Stimulated activated CD4-positive, alpha-beta T cell treated with anti-CD3 and anti-CD28 coated beads, TNF-alpha, amount 100 ng/mL, for 1 hour (primary cell): ENCODE measurements around the gene THEM5.

Experiments used
- DNase-seq, 3 donors: peaks; one replicate each; pipeline ENCODE4 v3.0.0-alpha.2; 2020; ENCODE audit warnings: low read depth in 3 of 3, low spot score in 1 of 3

Gene THEM5

DNA sequence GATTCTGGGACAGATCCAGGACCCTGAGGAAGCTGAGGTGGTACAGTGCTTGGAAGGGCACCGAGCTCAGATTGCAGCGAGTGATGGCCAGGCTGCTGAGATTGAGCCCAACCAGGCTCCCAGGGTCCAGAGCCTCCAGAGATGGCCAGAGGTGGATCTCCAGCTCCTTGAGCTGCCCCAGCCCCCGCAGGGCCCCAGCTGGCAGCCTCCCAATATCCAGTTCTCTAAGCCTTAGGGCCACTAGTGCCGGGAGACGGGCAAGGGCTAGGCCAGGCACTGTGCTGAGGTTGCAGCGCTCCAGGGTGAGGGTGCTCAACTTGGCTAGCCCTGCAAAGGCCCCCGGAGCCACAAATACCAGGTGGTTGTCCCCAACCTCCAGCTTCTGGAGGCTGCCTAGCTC is 51.7 kb downstream of the THEM5 start:
- DNase-seq, result no peak

- no peak for DNase-seq
Observed at GRCh38 chr1:151801310-151801820, 52.1 kb downstream of the THEM5 start.

GRCh38 chr1:151800830-151801229 is 52.7 kb downstream of the THEM5 start:
- DNase-seq, result no peak

- DNase-seq, result no peak
Observed at GRCh38 chr1:151799179-151800022, 54.1 kb downstream of the THEM5 start.

DNA sequence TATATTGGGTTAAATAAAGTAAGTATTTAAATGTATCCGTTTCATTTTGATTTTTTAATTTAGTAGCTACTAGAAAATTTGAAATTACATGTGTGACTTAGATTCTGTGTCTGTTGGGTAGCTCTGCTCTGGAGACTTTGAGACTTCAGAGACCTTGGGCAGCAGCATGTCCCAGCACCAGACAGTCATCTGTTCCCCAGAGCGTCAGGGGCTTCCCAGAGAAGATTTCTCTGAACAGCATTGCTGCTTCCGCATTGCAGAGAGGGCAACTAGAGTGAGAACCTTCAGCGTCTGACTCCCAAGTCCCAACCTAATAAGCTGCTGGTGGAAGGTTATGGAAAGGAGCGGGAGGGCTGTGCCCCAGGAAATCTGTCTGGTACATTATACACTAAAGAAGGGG is 54.9 kb downstream of the THEM5 start:
- no peak for DNase-seq
